Muscle layer of colon (tissue), 2 donors: ENCODE results near the gene AP4E1.

Experiments
- H3K27ac ChIP-seq: one replicate; pipeline ENCODE4 v1.7.0; 2013; ENCODE audit warnings: low read depth, mild to moderate bottlenecking, low read length, moderate library complexity
- H3K27me3 ChIP-seq, 2 donors: one replicate each; pipeline ENCODE4 v1.7.0; 2013; ENCODE audit warnings: low read length in 2 of 2, mild to moderate bottlenecking in 2 of 2; ENCODE audit not compliant: insufficient read depth in 2 of 2, control insufficient read depth in 1 of 2
- H3K36me3 ChIP-seq: one replicate; pipeline ENCODE4 v1.7.0; 2013; ENCODE audit warnings: mild to moderate bottlenecking, low read length; ENCODE audit not compliant: insufficient read depth
- H3K4me1 ChIP-seq: one replicate; pipeline ENCODE4 v1.7.0; 2013; ENCODE audit warnings: mild to moderate bottlenecking, low read length; ENCODE audit not compliant: insufficient read depth
- H3K4me3 ChIP-seq, 2 donors: one replicate each; pipeline ENCODE4 v1.7.0; 2013; ENCODE audit warnings: low read length in 2 of 2, low read depth in 1 of 2, mild to moderate bottlenecking in 1 of 2, moderate library complexity in 1 of 2
- H3K9ac ChIP-seq: one replicate; pipeline ENCODE4 v1.7.0; 2013; ENCODE audit warnings: low read length
- H3K9me3 ChIP-seq: one replicate; pipeline ENCODE4 v1.7.0; 2013; ENCODE audit warnings: mild to moderate bottlenecking, low read length
- donor health status: abdominal sarcoma.
- donor health status: Adenocarcinoma of cecum.

Gene AP4E1

GRCh38 chr15:50993598-50993997, 85.1 kb downstream of the AP4E1 start:
- no peaks in the 10 kb centered on the region for H3K36me3 ChIP-seq
- no peak overlapping the region for H3K27ac ChIP-seq
- H3K9ac ChIP-seq = no peak overlapping the region

GRCh38 chr15:50996641-50997040, 88.2 kb downstream of the AP4E1 start:
- Histone ChIP-seq H3K9me3 (no peaks in the 10 kb centered on the region), H3K9ac (no peak overlapping the region), H3K4me1 (no peaks in the 10 kb centered on the region), H3K27me3 (no peaks in the 10 kb centered on the region), H3K4me3 (no peak overlapping the region), H3K27ac (no peak overlapping the region), H3K36me3 (no peaks in the 10 kb centered on the region)

More at GRCh38 chr15:50993598-50993997, 85.1 kb downstream of the AP4E1 start:
- no peaks in the 10 kb centered on the region for H3K4me1 ChIP-seq
- H3K9me3 ChIP-seq = no peaks in the 10 kb centered on the region
- no peak overlapping the region for H3K4me3 ChIP-seq
- no peaks in the 10 kb centered on the region for H3K27me3 ChIP-seq

GRCh38 chr15:50997371-50998051, 89.0 kb downstream of the AP4E1 start:
- no peak overlapping the region for H3K4me3 ChIP-seq
- peaks cover 3% of the 10 kb centered on the region for H3K36me3 ChIP-seq
- H3K9me3 ChIP-seq = no peaks in the 10 kb centered on the region
- no peaks in the 10 kb centered on the region for H3K4me1 ChIP-seq
- H3K27ac ChIP-seq = no peak overlapping the region
- H3K9ac ChIP-seq = no peak overlapping the region
- H3K27me3 ChIP-seq = no peaks in the 10 kb centered on the region

- Histone ChIP-seq H3K4me1 (no peaks in the 10 kb centered on the region), H3K9ac (no peak overlapping the region), H3K27me3 (no peaks in the 10 kb centered on the region), H3K9me3 (no peaks in the 10 kb centered on the region), H3K27ac (no peak overlapping the region), H3K36me3 (peaks cover 4% of the 10 kb centered on the region), H3K4me3 (no peak overlapping the region)
These were observed 95.6 kb downstream of the AP4E1 start for GRCh38 chr15:51004103-51004551.

- Histone ChIP-seq H3K9me3 (no peaks in the 10 kb centered on the region), H3K4me3 (no peak overlapping the region), H3K9ac (no peak overlapping the region), H3K27ac (no peak overlapping the region), H3K36me3 (peaks cover 4% of the 10 kb centered on the region), H3K27me3 (no peaks in the 10 kb centered on the region), H3K4me1 (no peaks in the 10 kb centered on the region)
These were observed 98.0 kb downstream of the AP4E1 start for GRCh38 chr15:51006336-51006985.

- no peak overlapping the region for H3K4me3 ChIP-seq
- H3K36me3 ChIP-seq = peaks cover 4% of the 10 kb centered on the region
- H3K27me3 ChIP-seq = no peaks in the 10 kb centered on the region
- no peaks in the 10 kb centered on the region for H3K4me1 ChIP-seq
- no peaks in the 10 kb centered on the region for H3K9me3 ChIP-seq
- no peak overlapping the region for H3K9ac ChIP-seq
- no peak overlapping the region for H3K27ac ChIP-seq
These were observed 98.7 kb downstream of the AP4E1 start for GRCh38 chr15:51007131-51007666.

- Histone ChIP-seq H3K4me1 (no peaks in the 10 kb centered on the region), H3K9ac (no peak overlapping the region), H3K27me3 (no peaks in the 10 kb centered on the region), H3K4me3 (no peak overlapping the region), H3K27ac (no peak overlapping the region), H3K36me3 (no peaks in the 10 kb centered on the region), H3K9me3 (no peaks in the 10 kb centered on the region)
These were observed 102.7 kb downstream of the AP4E1 start for GRCh38 chr15:51011212-51011611.

GRCh38 chr15:51016615-51017014, 108.1 kb downstream of the AP4E1 start:
- Histone ChIP-seq H3K4me1 (no peaks in the 10 kb centered on the region), H3K4me3 (no peak overlapping the region), H3K9me3 (no peaks in the 10 kb centered on the region), H3K9ac (no peak overlapping the region), H3K36me3 (no peaks in the 10 kb centered on the region), H3K27me3 (no peaks in the 10 kb centered on the region), H3K27ac (no peak overlapping the region)

GRCh38 chr15:51022206-51022605, 113.7 kb downstream of the AP4E1 start:
- Histone ChIP-seq H3K9me3 (no peaks in the 10 kb centered on the region), H3K4me3 (no peak overlapping the region), H3K9ac (no peak overlapping the region), H3K27me3 (no peaks in the 10 kb centered on the region), H3K27ac (no peak overlapping the region), H3K4me1 (no peaks in the 10 kb centered on the region), H3K36me3 (no peaks in the 10 kb centered on the region)

- H3K27me3 ChIP-seq = no peaks in the 10 kb centered on the region
- no peak overlapping the region for H3K27ac ChIP-seq
- no peak overlapping the region for H3K4me3 ChIP-seq
- no peaks in the 10 kb centered on the region for H3K9me3 ChIP-seq
- H3K9ac ChIP-seq = no peak overlapping the region
- H3K36me3 ChIP-seq = no peaks in the 10 kb centered on the region
- no peaks in the 10 kb centered on the region for H3K4me1 ChIP-seq
These were observed 115.0 kb downstream of the AP4E1 start for GRCh38 chr15:51023499-51023898.

- H3K9me3 ChIP-seq = no peaks in the 10 kb centered on the region
- no peak overlapping the region for H3K27ac ChIP-seq
- no peaks in the 10 kb centered on the region for H3K4me1 ChIP-seq
- no peak overlapping the region for H3K9ac ChIP-seq
- H3K36me3 ChIP-seq = no peaks in the 10 kb centered on the region
- no peak overlapping the region for H3K4me3 ChIP-seq
- H3K27me3 ChIP-seq = no peaks in the 10 kb centered on the region
These were observed 116.4 kb downstream of the AP4E1 start for GRCh38 chr15:51024735-51025453.
